IPS-11a (cell line): ENCODE data around the gene PRKCA.
"Not testable (repeated sequence)": the region's sequence is repeated elsewhere in the genome, so short reads cannot be mapped to it uniquely, and the experiment has no call there.

Source experiments
- H3K4me3 ChIP-seq: one replicate; pipeline ENCODE4 v1.5.1; 2013; ENCODE audit warnings: low read depth, low read length, control low read depth

Gene PRKCA

DNA sequence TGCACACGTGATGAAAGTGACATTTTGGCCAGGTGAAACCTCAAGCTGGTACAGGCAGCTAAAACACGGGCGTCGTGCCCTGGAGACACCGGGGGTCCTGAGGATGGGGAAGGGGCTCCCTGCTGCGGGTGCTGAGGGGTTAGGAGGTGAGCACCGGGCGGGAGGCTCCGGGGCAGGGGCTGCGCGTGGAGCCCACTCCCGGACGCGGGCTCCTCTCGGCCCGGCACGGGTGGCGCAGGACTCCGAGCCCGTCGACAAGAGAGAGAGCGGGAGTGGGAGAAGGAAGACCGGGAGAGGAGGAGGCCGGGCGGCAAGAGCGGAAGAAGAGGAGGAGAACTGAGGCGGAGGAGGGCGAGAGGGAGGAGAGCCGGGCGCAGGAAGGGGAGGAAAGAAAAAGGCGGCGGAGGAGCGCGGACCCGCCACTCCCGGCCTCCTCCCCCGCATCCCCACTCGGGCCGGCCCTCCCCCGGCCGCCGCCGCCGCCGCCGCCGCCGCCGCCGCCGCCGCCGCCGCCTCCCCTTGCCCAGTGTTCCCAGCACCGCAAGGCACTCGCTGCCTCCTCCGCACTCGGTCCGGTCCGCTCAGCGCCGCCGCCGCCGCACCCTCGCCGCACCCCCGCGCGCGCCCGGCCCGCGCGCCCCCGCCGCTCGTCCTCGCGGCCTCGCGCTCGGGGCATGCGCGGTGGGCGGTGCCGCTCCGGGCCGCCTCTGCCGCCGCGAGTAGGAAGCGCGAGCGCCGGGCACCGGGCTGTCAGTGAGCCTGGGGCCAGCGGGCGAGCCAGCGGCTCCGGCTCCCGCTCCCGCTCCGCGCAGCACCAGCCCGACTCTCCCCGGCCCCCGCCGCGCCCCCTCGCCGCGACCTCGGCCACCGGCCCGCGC lies at the start of gene PRKCA:
Gene PRKCA (plus strand): TSS at position 750 of the 878 bp plus-strand sequence.
- peak within 1 kb of the TSS; percentile 67 for H3K4me3 ChIP-seq

DNA sequence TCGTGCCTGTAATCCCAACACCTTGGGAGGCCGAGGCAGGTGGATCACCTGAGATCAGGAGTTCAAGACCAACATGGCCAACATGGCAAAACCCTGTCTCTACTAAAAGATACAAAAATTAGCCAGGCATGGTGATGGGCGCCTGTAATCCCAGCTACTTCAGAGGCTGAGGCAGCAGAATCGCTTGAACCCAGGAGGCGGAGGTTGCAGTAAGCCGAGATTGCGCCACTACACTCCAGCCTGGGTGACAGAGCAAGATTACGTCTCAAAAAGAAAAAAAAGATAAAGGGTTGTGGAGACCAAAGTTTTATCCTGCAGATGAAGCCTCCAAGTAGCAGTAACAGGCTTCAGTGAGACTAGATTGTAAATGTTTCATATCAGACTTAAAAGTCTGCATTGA lies 49.0 kb upstream of the PRKCA start:
- H3K4me3 ChIP-seq: not testable (repeated sequence)

DNA sequence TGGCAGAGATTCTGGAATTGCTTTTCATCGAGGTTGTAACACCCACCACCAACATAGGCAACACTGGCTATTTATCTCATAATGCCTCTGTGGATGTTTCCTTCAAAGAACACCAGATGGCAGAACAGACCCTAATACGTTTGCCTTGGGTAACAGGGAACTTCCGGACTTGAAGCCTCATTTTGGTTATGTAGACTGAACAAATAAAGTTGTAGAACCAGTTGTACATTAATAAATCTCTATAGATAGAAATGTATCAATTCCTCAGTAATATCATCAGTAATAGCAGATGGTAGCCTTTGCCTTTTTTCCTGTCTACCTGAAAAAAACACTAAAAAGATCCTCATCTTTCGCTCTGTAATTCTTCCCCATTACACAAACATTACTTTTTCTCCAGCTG lies 47.3 kb upstream of the PRKCA start:
- H3K4me3 ChIP-seq: no peak overlapping the region

DNA sequence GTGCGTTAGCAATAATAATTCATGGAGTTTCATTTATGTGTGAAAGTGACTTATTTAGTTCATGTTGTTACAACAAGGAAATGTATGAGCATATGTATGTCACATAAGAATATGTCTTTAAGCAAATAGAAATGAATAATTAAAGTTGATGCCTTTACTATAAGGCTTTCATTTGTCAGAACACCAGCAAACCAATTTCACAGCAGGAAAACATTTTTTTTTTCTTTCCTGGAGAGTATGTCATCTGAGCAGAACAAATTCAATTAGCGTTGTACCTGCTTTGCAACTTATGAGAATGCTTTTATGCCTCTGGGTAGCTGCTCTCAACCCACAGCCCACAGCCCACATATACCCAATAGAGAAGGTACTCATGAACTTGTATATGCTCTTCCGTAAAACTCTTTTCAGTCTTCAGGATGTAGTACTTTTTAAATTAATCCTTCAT lies 46.9 kb upstream of the PRKCA start:
- no peak overlapping the region for H3K4me3 ChIP-seq

DNA sequence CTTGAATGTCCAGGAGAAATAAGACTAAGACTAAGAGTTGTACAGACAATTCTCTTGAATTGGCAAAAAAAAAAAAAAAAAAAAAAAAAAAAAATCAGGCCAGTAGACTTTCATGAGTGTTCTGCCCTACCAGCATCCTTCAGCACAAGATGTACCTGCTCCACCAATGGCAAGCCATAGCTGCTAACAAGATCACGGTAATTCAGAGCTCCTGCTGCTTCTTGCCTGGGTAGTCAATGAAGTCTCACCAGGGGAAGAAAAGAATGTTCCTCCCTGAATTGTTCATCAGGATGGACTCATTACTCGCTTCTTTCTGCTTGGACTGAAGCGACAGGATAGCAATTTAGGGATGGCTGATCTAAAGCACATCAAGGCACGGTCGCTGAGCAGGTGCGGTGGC lies 42.1 kb upstream of the PRKCA start:
- H3K4me3 ChIP-seq: no peak overlapping the region

DNA sequence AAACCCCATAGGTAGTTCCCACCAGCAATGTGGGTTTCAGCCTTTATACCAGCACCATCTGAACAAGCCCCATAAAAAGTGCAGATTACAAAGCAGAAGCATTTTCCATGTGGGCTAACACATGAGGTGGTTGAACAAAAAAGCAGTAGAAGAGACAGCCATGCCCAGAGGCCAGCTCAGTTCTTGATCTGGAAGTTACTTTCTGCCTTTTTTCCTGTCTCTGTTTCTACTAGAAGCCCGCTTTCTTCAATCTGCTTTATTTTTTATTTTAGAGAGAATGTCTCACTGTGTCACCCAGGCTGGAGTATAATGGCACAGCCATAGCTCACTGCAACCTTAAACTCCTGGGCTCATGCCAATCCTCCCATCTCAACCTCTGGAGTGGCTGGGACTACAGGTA lies 41.7 kb upstream of the PRKCA start:
- H3K4me3 ChIP-seq: no peak overlapping the region

DNA sequence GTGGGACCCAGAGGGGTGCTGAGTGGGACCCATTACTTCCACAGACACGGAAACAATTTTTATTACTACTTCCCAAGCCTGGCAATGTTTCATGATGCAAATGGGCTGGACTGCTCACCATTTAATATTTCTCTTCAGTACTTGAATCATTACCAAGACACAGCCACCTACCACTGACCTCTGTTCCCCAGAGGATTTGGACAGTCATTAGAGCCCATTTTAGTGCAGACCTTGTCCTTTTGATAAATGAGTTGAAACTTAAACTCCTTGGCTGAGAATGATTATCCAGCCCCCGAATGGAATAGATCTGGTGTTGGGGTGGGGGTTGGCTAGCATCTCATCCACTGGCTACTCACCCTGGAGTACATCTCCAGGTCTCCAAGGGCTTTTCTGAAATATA lies 39.6 kb upstream of the PRKCA start:
- no peak overlapping the region for H3K4me3 ChIP-seq

DNA sequence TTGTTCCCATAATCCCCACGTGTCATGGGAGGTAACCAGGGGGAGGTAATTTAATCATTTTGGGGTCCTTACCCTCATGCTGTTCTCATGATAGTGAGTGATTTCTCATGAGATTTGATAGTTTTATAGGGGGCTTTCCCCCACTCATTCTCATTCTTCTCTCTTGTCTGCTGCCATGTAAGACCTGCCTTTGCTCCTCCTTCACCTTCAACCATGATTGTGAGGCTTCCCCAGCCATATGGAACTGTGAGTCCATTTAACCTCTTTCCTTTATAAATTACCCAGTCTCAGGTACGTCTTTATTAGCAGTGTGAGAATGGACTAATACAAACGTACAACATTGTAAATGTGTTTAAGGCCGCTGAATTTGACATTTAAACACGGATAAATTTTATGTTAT lies 37.7 kb upstream of the PRKCA start:
- H3K4me3 ChIP-seq: no peak overlapping the region

DNA sequence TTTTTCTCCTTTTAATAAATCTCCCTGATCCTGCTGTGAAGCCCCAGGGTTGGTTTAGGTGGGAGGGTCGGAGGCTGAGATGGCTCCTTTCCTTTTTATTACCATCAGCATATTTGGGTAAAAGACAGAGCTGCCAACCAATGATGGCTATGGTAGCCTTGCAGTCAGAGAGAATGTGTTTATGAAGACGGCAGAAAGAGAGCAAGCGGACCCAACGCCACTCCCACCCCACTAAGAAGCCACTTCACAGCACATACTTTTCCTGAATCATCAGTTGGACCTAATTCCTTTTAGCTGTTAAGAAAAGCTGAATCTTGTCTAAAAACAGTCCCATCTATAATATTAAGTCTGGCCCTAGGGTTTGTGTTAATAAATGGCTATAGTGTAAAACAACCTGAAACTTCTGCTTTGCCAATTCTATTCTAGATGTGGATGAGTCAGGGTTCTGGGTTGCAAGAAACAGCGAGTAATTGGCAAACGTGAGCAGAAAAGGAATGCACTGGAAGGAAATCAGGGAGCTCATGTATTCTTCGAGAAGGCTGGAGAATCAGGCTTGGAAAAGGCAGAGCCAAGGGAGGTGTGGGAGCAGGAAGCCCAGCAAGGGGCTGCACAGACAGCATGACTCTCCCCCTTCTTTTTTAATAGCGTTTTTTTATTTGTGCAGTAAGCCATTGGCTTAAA lies 34.0 kb upstream of the PRKCA start:
- H3K4me3 ChIP-seq: no peak overlapping the region

DNA sequence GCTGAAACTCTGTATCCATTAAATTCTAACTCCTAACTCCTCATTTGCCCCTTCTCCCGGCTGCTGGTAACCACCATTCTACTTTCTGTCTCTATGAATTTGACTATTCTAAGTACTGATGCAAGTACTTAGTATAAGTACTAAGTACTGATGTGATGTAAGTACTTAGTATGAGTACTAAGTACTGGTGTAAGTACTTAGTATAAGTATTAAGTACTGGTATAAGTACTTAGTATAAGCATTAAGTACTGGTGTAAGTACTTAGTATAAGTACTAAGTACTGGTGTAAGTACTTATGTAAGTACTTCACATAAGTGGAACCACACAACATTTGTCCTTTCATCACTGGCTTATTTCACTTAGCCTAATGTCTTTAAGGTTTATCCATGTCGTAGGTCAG lies 32.3 kb upstream of the PRKCA start:
- H3K4me3 ChIP-seq: no peak overlapping the region

DNA sequence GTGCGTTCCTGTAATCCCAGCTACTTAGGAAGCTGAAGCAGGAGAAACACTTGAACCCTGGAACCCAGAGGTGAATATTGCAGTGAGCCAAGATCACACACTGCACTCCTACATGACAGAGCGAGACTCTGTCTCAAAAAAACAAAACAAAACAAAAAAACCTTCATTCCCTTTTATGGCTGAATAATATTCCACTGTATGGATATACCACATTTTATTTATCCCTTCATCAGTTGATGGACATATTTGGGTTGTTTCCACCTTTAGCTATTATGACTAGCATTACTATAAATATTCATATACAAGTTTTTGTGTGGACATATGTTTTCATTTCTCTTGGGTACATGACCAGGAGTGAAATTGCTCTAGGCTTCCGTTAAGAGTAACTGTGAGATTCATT lies 30.9 kb upstream of the PRKCA start:
- H3K4me3 ChIP-seq: no peak overlapping the region

DNA sequence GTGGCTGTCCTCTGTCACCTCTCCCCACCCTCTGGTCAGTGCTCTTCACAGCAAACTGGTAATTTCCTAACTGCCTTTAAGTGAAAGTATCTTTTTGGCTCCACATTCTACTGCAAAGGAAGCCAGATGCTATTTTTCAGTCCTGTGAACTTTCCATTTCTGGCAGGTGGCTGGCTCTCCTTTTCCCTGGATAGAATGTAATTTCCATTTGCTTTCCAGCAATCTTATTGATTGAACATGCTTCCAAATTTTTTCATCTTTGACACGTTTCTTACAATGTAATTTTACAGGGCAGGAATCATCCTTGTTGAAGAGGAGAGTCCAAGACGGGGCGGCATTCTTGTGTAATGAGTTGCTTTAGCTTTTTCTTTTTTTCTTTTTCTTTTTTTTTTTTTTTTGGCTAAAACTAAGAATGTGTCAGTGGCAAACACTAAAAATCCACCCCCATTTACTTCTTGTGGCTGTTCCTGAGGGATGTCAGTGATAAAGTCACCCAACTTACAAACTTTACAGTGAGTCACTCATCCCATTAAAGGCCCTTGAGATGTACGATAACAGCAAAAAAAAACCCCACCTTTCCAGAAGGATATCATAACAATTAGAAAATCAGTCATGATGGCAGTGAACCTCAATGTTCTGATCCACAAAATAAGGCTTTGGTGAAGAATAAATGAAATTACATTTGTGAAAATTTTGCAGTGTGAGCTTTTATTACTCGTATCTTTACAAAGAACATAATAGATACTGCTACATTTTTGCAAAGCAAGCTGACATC lies 29.4 kb upstream of the PRKCA start:
- no peak overlapping the region for H3K4me3 ChIP-seq

DNA sequence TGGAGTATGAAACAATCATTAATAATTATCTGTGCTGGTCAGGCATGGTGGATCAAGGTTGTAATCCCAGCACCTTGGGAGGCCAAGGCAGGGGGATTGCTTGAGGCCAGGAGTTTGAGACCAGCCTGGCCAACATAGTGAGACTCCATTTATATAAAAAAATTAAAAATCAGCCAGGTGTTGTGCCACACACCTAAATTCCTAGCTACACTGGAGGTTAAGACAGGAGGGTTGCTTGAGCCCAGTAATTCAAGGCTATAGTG lies 28.9 kb upstream of the PRKCA start:
- no peak overlapping the region for H3K4me3 ChIP-seq

DNA sequence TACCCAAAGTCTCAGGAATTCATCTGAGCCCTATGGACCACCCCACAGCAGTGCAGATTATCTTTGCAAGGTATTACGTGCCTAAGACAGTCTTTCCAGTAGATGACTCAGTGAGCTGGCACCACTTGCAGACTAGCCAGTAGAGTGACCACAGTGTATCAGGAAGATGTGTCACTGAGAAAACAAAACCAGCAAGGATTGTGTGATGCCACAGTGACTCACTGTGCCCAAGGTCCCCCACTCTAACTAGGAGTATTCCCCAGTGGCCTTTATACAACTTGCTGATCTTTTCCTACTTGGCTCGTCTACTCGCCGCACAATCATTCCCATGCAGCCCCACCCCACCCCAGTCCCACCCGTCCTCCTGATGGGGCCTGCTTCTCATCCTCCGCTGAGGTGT lies 26.8 kb upstream of the PRKCA start:
- no peak overlapping the region for H3K4me3 ChIP-seq

DNA sequence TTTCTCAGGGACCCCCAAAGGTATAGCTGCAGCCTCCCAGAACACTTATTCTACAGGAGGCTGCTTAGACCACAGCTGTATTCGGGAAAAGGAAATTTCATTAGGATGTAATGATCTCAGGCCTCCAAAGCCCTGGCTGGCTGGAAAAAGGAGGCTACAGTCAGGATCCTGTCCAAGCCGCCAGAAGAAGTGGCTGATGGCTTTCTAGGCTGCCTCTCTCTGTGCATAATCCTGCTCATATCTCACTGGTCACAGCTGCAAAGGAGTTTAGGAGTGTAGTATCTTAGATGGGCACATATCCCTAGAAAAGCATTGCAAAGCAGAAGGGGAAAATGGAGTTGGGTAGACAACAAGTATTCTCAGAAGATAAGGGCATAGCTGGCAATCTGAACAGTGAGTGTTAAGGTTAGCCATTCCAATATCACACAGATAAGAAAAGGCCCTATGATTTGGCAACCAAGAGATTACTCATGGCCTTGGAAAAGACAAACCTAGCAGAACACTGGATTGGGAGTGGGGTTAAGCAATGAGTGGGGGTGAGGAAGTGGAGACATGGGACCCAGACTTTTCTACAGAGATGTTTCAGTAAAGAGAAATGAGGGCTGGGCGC lies 26.0 kb upstream of the PRKCA start:
- no peak overlapping the region for H3K4me3 ChIP-seq

DNA sequence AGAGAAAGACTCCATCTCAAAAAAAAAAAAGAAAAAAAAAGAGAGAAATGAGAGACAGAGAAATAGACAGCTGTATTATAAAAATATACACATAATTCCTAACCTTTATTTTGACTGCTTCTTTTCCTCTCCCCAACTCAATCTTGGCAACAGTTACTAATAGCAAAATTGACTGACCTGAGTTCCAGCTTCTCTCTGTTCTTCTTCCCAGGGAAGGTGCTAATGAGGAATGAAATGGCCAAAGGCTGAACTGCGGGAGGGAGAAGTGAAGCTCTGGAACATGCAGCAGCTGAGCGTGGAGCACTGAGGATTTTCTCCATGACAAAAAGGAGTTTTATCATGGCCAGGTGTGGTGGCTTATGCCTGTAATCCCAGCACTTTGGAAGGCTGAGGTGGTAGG lies 25.2 kb upstream of the PRKCA start:
- H3K4me3 ChIP-seq: no peak overlapping the region

DNA sequence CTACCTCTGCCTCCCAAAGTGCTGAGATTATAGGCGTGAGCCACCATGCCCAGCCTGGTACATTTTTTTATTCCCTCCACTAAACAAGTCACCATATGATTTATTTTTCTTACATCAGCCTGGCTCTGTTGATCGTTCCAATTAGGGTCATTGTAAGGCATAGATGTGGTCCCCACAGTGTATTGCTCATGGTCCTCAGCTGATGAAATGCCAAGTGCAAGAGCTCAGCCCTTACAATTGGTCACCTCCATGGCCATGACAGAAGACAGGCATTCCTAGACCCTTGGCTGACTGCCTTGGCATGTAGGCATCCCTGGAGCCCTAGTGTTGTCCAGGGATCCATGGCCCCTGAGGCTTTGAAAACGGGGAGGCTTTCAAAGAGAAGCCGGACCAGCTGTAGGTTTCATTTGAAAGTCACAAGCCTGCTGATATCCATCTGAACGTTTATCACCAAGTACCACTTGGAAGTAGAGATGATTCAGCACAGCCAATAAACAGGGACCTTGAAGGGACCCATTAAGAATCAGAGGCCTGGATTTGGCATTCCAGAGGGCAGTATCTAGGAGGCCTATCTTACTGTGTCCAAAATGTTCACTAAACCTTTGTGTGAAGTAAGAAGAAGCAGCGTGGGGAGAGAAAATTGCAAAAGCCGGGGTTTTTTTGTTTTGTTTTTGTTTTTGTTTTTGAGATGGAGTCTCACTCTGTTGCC lies 20.6 kb upstream of the PRKCA start:
- H3K4me3 ChIP-seq: no peak overlapping the region

DNA sequence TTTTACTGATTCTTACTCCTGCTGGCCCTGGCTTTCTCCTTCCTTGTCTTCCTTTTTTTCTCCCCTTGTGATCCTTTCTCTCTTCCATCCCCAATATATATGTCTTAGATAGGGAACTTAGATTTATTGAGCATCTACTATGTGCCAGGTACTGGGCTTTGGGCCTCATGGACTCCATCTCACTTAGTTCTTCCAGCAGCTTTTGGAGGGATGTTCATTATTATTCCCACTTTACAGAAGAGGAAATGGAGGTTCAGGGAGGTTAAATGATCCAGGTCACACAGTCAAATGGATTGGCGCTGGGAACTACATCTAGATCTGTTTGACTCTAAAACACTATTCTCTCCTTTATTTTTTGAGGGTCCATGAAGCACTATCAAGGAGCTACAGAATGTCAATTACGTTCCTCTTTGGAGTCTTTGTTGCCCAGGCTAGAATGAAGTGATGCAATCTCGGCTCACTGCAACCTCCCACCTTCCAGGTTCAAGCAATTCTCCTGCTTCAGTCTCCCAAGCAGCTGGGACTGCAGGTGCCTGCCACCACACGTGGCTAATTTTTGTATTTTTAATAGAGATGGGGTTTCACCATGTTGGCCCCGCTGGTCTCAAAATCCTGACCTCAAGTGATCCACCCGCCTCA lies 19.0 kb upstream of the PRKCA start:
- H3K4me3 ChIP-seq: no peak overlapping the region

DNA sequence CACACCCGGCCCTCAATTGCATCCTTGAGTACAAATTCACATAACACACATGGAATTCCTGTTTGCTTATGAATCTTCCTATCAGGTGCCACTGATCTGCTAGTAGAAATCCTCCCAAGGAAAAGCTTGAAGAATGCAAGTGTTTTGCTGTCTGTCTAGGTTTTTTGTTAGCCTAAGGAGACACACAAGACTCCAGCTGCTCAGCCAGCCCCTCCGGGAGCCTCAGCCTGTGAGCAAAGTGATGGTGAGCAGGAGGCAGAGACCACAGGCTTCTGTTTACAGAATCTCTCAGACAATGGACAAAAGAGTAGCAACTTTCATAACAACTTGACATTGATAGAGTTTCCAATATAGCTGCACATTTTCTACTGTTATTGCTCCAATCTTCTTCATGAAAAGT lies 18.4 kb upstream of the PRKCA start:
- H3K4me3 ChIP-seq: no peak overlapping the region

DNA sequence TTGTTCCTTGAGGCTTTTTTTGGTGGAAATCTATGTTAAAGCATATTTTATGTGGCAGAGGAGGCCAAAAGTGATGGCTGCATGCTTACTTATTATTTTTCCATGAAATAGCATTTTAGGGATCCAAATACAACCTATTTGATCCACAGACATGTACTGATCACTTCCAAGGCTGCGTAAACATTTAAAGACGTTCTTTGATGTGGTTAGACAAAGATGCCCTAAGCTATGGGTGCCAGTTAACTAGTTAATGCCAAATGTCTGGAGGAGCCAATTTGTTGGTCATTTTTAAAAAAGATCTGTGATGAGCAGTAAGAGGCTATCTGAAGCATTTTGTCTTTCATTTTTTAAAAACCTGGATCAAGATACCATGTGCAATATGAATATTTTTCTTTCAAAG lies 17.3 kb upstream of the PRKCA start:
- H3K4me3 ChIP-seq: no peak overlapping the region
